GM12865 (cell line): Measurements from ENCODE around the gene FLOT1.

Experiments
- DNase-seq: peaks from one replicate; pipeline ENCODE4 v3.0.0; 2010; ENCODE audit warnings: low read depth
- H3K4me3 ChIP-seq: 2 replicates; pipeline ENCODE4 v1.5.1; 2011; ENCODE audit warnings: mild to moderate bottlenecking, low read depth, low read length, control low read depth
- TF ChIP-seq, protein P1 (sequence below): IDR thresholded peaks from 2 replicates; pipeline ENCODE4 v1.5.1; 2011; ENCODE audit warnings: low read length, control low read depth, low read depth, inconsistent platforms; ENCODE audit not compliant: insufficient read depth; ENCODE audit errors: missing control alignments

Gene FLOT1

GRCh38 chr6:30679765-30680535 lies 62.5 kb downstream of the FLOT1 start:
- no peak for DNase-seq
- TF ChIP-seq, protein P1, sequence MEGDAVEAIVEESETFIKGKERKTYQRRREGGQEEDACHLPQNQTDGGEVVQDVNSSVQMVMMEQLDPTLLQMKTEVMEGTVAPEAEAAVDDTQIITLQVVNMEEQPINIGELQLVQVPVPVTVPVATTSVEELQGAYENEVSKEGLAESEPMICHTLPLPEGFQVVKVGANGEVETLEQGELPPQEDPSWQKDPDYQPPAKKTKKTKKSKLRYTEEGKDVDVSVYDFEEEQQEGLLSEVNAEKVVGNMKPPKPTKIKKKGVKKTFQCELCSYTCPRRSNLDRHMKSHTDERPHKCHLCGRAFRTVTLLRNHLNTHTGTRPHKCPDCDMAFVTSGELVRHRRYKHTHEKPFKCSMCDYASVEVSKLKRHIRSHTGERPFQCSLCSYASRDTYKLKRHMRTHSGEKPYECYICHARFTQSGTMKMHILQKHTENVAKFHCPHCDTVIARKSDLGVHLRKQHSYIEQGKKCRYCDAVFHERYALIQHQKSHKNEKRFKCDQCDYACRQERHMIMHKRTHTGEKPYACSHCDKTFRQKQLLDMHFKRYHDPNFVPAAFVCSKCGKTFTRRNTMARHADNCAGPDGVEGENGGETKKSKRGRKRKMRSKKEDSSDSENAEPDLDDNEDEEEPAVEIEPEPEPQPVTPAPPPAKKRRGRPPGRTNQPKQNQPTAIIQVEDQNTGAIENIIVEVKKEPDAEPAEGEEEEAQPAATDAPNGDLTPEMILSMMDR: no peak
- H3K4me3 ChIP-seq: peak overlapping the region; percentile 96

DNA sequence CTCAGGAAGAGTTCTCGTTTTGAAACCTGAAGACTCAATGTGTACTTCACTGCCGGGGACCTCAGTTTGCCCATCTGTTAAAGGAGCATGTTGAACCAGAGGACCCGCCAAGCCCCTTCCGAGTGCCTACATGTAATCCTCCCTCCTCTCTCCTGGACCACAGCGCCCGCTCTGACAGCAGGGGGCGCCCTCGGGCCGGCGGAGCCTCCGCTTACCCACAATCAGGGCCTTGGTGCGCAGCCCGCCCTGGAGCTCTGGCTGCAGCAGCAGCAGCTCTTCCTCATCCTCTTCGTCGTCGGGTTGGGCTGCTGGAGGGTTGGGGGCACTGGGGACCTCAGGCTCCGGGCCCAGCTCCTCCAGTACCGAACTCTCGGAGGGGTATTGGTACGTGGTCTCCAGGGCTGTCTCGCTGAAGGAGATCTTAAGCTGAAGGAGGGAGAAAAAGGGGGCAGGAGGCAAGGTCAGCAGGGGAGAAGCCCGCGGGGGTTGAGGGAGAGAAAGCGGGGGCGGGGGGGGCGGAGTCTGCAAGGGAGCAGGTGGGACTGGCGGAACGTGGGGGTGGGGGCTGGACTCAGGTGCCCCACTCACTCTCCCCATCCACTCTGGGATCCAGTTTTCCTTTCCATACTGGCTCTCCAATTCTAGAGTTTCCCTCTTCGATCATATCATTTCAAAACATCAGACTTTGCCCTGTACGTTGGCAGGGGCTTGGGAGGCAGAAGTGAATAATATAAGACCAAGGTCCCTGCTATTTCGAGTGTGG lies 63.3 kb downstream of the FLOT1 start:
- peak overlapping the region; percentile 96 for H3K4me3 ChIP-seq
- DNase-seq: peak; percentile 92

More for the DNA sequence above, 63.3 kb downstream of the FLOT1 start:
- TF ChIP-seq, protein P1: peak; percentile 96
